ENCODE results near the gene ITIH2. TPM values are rescaled to one million over a fixed set of nuclear protein-coding genes. Genes with fewer than 3 reads are reported as not detected.

The ITIH2 gene
- total RNA-seq, 1 experiment from 2014 or later = 0.57 TPM

DNA sequence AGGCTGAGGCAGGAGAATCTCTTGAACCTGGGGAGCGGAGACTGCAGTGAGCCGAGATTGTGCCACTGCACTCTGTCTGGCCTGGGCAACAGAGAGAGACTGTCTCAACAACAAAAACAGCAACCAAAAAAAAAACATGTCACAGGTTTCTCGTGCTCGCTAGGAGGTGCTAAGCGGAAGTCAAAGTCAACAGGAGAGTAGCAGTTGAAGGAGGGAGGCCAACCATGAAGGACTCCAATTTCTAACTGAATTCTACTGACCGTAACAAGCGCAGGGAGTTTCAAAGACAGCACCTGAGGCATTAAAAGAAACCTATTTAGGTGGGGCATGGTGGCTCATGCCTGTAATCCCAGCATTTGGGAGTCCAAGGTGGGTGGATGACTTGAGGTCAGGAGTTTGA, 65.3 kb downstream of the ITIH2 start:
- Histone ChIP-seq H4K20me1 (ENCODE audit: insufficient read depth) (no peaks in the 10 kb centered on the region), H3K79me2 (ENCODE audit: insufficient read depth, low read length) (no peaks in the 10 kb centered on the region), H3K27me3 (ENCODE audit: insufficient read depth, low read length) (no peaks in the 10 kb centered on the region), H2AFZ (ENCODE audit: low read depth, low read length, poor library complexity, severe bottlenecking) (no peak overlapping the region), H3K4me3 (replicated peaks in 1 of 2; ENCODE audit: low read depth in 1 of 2, low read length in 2 of 2) (no peak overlapping the region), H3K9me3 (ENCODE audit: control insufficient read depth in 1 of 2, insufficient read depth in 1 of 2, low read depth in 1 of 2, low read length in 2 of 2) (no peaks in the 10 kb centered on the region), H3K36me3 (ENCODE audit: control insufficient read depth in 1 of 2, insufficient read depth in 2 of 2, low read length in 2 of 2) (peaks cover 7 to 29% of the 10 kb centered on the region in 2 experiments; a peak in 3 of 4 replicates), H3K4me2 (ENCODE audit: low read length) (no peak overlapping the region), H3K27ac (ENCODE audit: low read depth, low read length) (no peak overlapping the region), H3K4me1 (ENCODE audit: control insufficient read depth in 1 of 2, insufficient read depth in 2 of 2, low read length in 2 of 2) (no peaks in the 10 kb centered on the region), H3K9me2 (ENCODE audit: insufficient read depth) (no peaks in the 10 kb centered on the region), H3K9ac (ENCODE audit: low read length) (no peak overlapping the region)
- DNase-seq (ENCODE audit: low read depth, low spot score) = no peak
- ATAC-seq = no peak
- ChIA-PET POLR2A (no interaction called here), RAD21 (ENCODE audit: low non-redundant PET in 1 of 2, low total read pairs in 2 of 2, uncharacterized antibody in 2 of 2, unreplicated experiment in 2 of 2) (no interaction called here), CTCF (no interaction called here)
- no TSS peak for BruUV-seq (replicated peaks)
- TF ChIP-seq ZFX (IDR thresholded peaks at IDR 0.05) (no peak), SP1 (IDR thresholded peaks at IDR 0.05; ENCODE audit: low read depth) (no peak), FOSL1 (IDR thresholded peaks at IDR 0.05; ENCODE audit: low read depth) (no peak), POLR2A (IDR thresholded peaks at IDR 0.05; ENCODE audit: borderline replicate concordance, extremely low read depth, insufficient read depth, insufficient read length) (no peak), ELF1 (IDR thresholded peaks at IDR 0.05; ENCODE audit: borderline replicate concordance, low read depth) (no peak), POLR2AphosphoS5 (IDR thresholded peaks at IDR 0.05; ENCODE audit: low read depth, low read length) (no peak), EGR1 (IDR thresholded peaks at IDR 0.05; ENCODE audit: low read depth) (no peak), ZNF274 (IDR thresholded peaks at IDR 0.05; ENCODE audit: low read depth, low read length) (no peak), CBX3 (IDR thresholded peaks at IDR 0.05; ENCODE audit: low read depth) (no peak), TCF7L2 (IDR thresholded peaks at IDR 0.05; ENCODE audit: borderline replicate concordance, extremely low read depth, insufficient read depth, insufficient read length) (no peak), SRF (IDR thresholded peaks at IDR 0.05; ENCODE audit: low read depth) (no peak), YY1 (IDR thresholded peaks at IDR 0.05; ENCODE audit: extremely low read depth, insufficient replicate concordance, low read depth, low read length) (no peak), EZH2phosphoT487 (IDR thresholded peaks at IDR 0.05; ENCODE audit: borderline replicate concordance) (no peak)
- TF ChIP-seq, protein P1, sequence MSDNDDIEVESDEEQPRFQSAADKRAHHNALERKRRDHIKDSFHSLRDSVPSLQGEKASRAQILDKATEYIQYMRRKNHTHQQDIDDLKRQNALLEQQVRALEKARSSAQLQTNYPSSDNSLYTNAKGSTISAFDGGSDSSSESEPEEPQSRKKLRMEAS (IDR thresholded peaks at IDR 0.05) = no peak
- TF ChIP-seq, protein P2, sequence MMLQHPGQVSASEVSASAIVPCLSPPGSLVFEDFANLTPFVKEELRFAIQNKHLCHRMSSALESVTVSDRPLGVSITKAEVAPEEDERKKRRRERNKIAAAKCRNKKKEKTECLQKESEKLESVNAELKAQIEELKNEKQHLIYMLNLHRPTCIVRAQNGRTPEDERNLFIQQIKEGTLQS (IDR thresholded peaks at IDR 0.05) = no peak
- TF ChIP-seq, protein P3, sequence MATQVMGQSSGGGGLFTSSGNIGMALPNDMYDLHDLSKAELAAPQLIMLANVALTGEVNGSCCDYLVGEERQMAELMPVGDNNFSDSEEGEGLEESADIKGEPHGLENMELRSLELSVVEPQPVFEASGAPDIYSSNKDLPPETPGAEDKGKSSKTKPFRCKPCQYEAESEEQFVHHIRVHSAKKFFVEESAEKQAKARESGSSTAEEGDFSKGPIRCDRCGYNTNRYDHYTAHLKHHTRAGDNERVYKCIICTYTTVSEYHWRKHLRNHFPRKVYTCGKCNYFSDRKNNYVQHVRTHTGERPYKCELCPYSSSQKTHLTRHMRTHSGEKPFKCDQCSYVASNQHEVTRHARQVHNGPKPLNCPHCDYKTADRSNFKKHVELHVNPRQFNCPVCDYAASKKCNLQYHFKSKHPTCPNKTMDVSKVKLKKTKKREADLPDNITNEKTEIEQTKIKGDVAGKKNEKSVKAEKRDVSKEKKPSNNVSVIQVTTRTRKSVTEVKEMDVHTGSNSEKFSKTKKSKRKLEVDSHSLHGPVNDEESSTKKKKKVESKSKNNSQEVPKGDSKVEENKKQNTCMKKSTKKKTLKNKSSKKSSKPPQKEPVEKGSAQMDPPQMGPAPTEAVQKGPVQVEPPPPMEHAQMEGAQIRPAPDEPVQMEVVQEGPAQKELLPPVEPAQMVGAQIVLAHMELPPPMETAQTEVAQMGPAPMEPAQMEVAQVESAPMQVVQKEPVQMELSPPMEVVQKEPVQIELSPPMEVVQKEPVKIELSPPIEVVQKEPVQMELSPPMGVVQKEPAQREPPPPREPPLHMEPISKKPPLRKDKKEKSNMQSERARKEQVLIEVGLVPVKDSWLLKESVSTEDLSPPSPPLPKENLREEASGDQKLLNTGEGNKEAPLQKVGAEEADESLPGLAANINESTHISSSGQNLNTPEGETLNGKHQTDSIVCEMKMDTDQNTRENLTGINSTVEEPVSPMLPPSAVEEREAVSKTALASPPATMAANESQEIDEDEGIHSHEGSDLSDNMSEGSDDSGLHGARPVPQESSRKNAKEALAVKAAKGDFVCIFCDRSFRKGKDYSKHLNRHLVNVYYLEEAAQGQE (IDR thresholded peaks at IDR 0.05; ENCODE audit: low read depth) = no peak
- intact Hi-C loops (cut with micrococcal nuclease) = no loop called here

All from HCT116 (cell line).